PC-3 (cell line): ENCODE data around the gene TXNIP.

Experiments used
- EZH2 ChIP-seq: fragments of 300-600 bp; sonication (generic); IDR thresholded peaks from one replicate; pipeline ENCODE4 v1.6.1; 2017; ENCODE audit warnings: antibody characterized with exemption, mild to moderate bottlenecking, low read length; ENCODE audit not compliant: unreplicated experiment
- EZH2phosphoT487 ChIP-seq: fragments of 300-600 bp; sonication (generic); IDR thresholded peaks from 2 replicates; pipeline ENCODE4 v1.6.1; 2018; ENCODE audit warnings: mild to moderate bottlenecking, antibody characterized with exemption, low read length, borderline replicate concordance
- TF ChIP-seq, protein P1 (sequence below): fragments of 300-600 bp; sonication (generic); conservative IDR thresholded peaks from 2 replicates; pipeline ENCODE4 v1.5.1; 2017; ENCODE audit warnings: antibody characterized with exemption, low read depth, mild to moderate bottlenecking, low read length

DNA sequence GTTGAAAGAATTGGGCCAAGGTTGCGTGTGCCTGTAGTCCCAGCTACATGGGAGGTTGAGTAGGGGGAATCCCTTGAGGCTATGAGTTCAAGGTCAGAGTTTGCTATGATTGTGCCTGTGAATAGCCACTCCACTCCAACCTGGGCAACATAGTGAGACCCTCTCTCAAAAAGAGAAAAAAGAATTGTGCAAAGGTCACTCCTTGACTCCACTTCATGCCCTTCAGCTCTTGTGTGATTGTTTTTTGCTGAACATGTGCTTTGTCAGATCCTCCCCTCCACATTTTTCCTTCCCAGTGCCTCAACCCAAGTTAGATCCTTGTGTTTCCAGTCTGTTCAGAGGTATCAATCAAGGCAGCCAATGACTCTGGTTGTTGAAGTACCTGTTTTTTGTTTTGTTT, 8.5 kb downstream of the TXNIP start:
- TF ChIP-seq, protein P1, sequence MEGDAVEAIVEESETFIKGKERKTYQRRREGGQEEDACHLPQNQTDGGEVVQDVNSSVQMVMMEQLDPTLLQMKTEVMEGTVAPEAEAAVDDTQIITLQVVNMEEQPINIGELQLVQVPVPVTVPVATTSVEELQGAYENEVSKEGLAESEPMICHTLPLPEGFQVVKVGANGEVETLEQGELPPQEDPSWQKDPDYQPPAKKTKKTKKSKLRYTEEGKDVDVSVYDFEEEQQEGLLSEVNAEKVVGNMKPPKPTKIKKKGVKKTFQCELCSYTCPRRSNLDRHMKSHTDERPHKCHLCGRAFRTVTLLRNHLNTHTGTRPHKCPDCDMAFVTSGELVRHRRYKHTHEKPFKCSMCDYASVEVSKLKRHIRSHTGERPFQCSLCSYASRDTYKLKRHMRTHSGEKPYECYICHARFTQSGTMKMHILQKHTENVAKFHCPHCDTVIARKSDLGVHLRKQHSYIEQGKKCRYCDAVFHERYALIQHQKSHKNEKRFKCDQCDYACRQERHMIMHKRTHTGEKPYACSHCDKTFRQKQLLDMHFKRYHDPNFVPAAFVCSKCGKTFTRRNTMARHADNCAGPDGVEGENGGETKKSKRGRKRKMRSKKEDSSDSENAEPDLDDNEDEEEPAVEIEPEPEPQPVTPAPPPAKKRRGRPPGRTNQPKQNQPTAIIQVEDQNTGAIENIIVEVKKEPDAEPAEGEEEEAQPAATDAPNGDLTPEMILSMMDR: no peak
- TF ChIP-seq EZH2: no peak
- no peak for TF ChIP-seq EZH2phosphoT487
